Neural cell (in vitro differentiated cells): ENCODE results near the gene KCNK2. TPM values are rescaled to one million over a fixed set of nuclear protein-coding genes. Genes with fewer than 3 reads are reported as not detected.

Experiments used
- H2AFZ ChIP-seq: fragments of 200-600, 300-800 bp; sonication (generic), shearing (Covaris generic); 2 replicates; pipeline ENCODE4 v1.6.0; 2014; ENCODE audit warnings: low read depth, mild to moderate bottlenecking, antibody characterized with exemption, low read length, moderate library complexity
- H3F3A ChIP-seq: fragments of 200-600 bp; shearing (Covaris generic); 2 replicates; pipeline ENCODE4 v1.6.1; 2016; ENCODE audit warnings: mild to moderate bottlenecking, moderate library complexity, mixed read lengths, antibody characterized with exemption, low read length; ENCODE audit not compliant: insufficient read depth, poor library complexity, severe bottlenecking
- H3K27ac ChIP-seq: fragments of 200-600, 300-800 bp; sonication (generic), shearing (Covaris generic); 2 replicates; pipeline ENCODE4 v1.5.1; 2014; ENCODE audit warnings: mild to moderate bottlenecking, low read length, moderate library complexity
- H3K27me3 ChIP-seq: fragments of 300-800, 200-600 bp; sonication (generic), shearing (Covaris generic); 2 replicates; pipeline ENCODE4 v1.6.0; 2014; ENCODE audit warnings: mild to moderate bottlenecking, low read depth, low read length, moderate library complexity; ENCODE audit not compliant: insufficient read depth
- H3K36me3 ChIP-seq: fragments of 300-800, 200-600 bp; sonication (generic), shearing (Covaris generic); 2 replicates; pipeline ENCODE4 v1.5.1; 2014; ENCODE audit warnings: mild to moderate bottlenecking, antibody characterized with exemption, low read length, moderate library complexity; ENCODE audit not compliant: insufficient read depth
- H3K4me2 ChIP-seq: fragments of 300-800, 200-600 bp; sonication (generic), shearing (Covaris generic); 2 replicates; pipeline ENCODE4 v1.6.0; 2014; ENCODE audit warnings: mild to moderate bottlenecking, low read length
- H3K4me3 ChIP-seq: fragments of 300-800, 200-600 bp; sonication (generic), shearing (Covaris generic); 2 replicates; pipeline ENCODE4 v1.5.1; 2014; ENCODE audit warnings: mild to moderate bottlenecking, low read length, moderate library complexity
- H3K79me2 ChIP-seq: fragments of 200-600 bp; shearing (Covaris generic); replicated peaks from 2 replicates; pipeline ENCODE4 v1.6.0; 2014; ENCODE audit warnings: mild to moderate bottlenecking, low read length, moderate library complexity; ENCODE audit not compliant: insufficient read depth
- H3K9ac ChIP-seq: fragments of 300-800, 200-600 bp; sonication (generic), shearing (Covaris generic); 2 replicates; pipeline ENCODE4 v1.6.1; 2016; ENCODE audit warnings: mild to moderate bottlenecking, low read length, mixed read lengths
- H3K9me2 ChIP-seq: fragments of 200-600 bp; shearing (Covaris generic); 2 replicates; pipeline ENCODE4 v1.6.1; 2016; ENCODE audit warnings: mild to moderate bottlenecking, low read length, mixed read lengths; ENCODE audit not compliant: insufficient read depth
- H3K9me3 ChIP-seq: fragments of 200-600, 300-800 bp; sonication (generic), shearing (Covaris generic); 2 replicates; pipeline ENCODE4 v1.6.1; 2016; ENCODE audit warnings: mild to moderate bottlenecking, mixed run types, low read length, moderate library complexity, mixed read lengths
- H4K20me1 ChIP-seq: fragments of 200-600 bp; shearing (Covaris generic); 2 replicates; pipeline ENCODE4 v1.6.1; 2016; ENCODE audit warnings: mild to moderate bottlenecking, mixed run types; ENCODE audit not compliant: insufficient read depth
- CTCF ChIP-seq: fragments of 450-650 bp; IDR thresholded peaks from 2 replicates; pipeline ENCODE4 v1.5.1; 2014; ENCODE audit warnings: antibody characterized with exemption, mild to moderate bottlenecking, moderate library complexity; ENCODE audit not compliant: poor library complexity, severe bottlenecking
- EP300 ChIP-seq: fragments of 450-650 bp; conservative IDR thresholded peaks from 2 replicates; pipeline ENCODE4 v1.6.1; 2014; ENCODE audit warnings: antibody characterized with exemption, mild to moderate bottlenecking, moderate library complexity; ENCODE audit not compliant: poor library complexity, severe bottlenecking
- EZH2 ChIP-seq: fragments of 200-600, 300-800 bp; shearing (Covaris generic), sonication (generic); IDR thresholded peaks from 2 replicates; pipeline ENCODE4 v1.6.1; 2014; ENCODE audit warnings: antibody characterized with exemption, low read length, borderline replicate concordance, mild to moderate bottlenecking; ENCODE audit not compliant: insufficient read depth, poor library complexity, severe bottlenecking
- MXI1 ChIP-seq: fragments of 450-650 bp; conservative IDR thresholded peaks from 2 replicates; pipeline ENCODE4 v1.6.1; 2014; ENCODE audit warnings: antibody characterized with exemption, mild to moderate bottlenecking; ENCODE audit not compliant: poor library complexity, severe bottlenecking
- POLR2AphosphoS5 ChIP-seq: IDR thresholded peaks from 2 replicates; pipeline ENCODE4 v1.6.1; 2012
- RAD21 ChIP-seq: fragments of 450-650 bp; conservative IDR thresholded peaks from 2 replicates; pipeline ENCODE4 v1.6.1; 2014; ENCODE audit warnings: antibody characterized with exemption, mild to moderate bottlenecking, moderate library complexity
- SMC3 ChIP-seq: fragments of 450-650 bp; conservative IDR thresholded peaks from 2 replicates; pipeline ENCODE4 v1.6.1; 2014; ENCODE audit warnings: antibody characterized with exemption, mild to moderate bottlenecking, moderate library complexity; ENCODE audit not compliant: poor library complexity
- TAF1 ChIP-seq: IDR thresholded peaks from 2 replicates; pipeline ENCODE4 v1.6.1; 2012; ENCODE audit warnings: low read depth
- polyA plus RNA-seq: library from polyadenylated mRNA; depleted of rRNA; stranded (reverse); fragments of >200 nt; gene quantifications from 2 replicates; pipeline ENCODE4 v1.2.3, GENCODE V29; 2014
- TF ChIP-seq, protein P1 (sequence below): IDR thresholded peaks from 2 replicates; pipeline ENCODE4 v1.6.1; 2012; ENCODE audit warnings: borderline replicate concordance

The KCNK2 gene
- polyA plus RNA-seq, 1 donor from 2014 or later, result 6.8 TPM

- no peaks in the 10 kb centered on the region for H3K9me2 ChIP-seq
- H3K4me2 ChIP-seq, result no peak overlapping the region
Observed at GRCh38 chr1:215260711-215261110, 178.2 kb downstream of the KCNK2 start.

DNA sequence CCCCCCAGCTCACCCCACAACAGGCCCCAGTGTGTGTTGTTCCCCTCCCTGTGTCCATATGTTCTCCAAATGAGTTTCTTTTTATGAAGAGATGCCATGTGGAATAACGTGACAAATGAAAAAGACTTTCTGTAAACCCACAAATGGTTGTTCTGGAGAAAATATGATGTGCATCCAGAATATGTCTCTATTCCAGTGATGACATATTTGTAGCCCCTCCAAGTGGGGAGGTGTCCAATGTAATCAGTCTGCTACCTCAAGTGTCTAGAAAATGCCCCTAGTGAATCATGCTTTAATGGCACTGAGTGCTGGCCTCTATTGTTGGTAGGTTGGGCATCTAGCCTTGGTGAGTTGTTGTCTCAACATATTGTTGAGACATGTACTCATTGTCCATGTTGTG lies 179.6 kb downstream of the KCNK2 start:
- no peaks in the 10 kb centered on the region for H4K20me1 ChIP-seq
- H3K9me3 ChIP-seq, result no peaks in the 10 kb centered on the region
- no peak for TF ChIP-seq POLR2AphosphoS5
- no peak for TF ChIP-seq CTCF
- TF ChIP-seq, protein P1, sequence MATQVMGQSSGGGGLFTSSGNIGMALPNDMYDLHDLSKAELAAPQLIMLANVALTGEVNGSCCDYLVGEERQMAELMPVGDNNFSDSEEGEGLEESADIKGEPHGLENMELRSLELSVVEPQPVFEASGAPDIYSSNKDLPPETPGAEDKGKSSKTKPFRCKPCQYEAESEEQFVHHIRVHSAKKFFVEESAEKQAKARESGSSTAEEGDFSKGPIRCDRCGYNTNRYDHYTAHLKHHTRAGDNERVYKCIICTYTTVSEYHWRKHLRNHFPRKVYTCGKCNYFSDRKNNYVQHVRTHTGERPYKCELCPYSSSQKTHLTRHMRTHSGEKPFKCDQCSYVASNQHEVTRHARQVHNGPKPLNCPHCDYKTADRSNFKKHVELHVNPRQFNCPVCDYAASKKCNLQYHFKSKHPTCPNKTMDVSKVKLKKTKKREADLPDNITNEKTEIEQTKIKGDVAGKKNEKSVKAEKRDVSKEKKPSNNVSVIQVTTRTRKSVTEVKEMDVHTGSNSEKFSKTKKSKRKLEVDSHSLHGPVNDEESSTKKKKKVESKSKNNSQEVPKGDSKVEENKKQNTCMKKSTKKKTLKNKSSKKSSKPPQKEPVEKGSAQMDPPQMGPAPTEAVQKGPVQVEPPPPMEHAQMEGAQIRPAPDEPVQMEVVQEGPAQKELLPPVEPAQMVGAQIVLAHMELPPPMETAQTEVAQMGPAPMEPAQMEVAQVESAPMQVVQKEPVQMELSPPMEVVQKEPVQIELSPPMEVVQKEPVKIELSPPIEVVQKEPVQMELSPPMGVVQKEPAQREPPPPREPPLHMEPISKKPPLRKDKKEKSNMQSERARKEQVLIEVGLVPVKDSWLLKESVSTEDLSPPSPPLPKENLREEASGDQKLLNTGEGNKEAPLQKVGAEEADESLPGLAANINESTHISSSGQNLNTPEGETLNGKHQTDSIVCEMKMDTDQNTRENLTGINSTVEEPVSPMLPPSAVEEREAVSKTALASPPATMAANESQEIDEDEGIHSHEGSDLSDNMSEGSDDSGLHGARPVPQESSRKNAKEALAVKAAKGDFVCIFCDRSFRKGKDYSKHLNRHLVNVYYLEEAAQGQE, result no peak
- no peak for TF ChIP-seq EZH2
- TF ChIP-seq EP300, result no peak
- no peak for TF ChIP-seq SMC3
- TF ChIP-seq MXI1, result no peak
- TF ChIP-seq RAD21, result no peak
- no peak for TF ChIP-seq TAF1
- no peak overlapping the region for H2AFZ ChIP-seq
- no peak overlapping the region for H3K4me3 ChIP-seq
- H3K27ac ChIP-seq, result no peak overlapping the region
- H3K36me3 ChIP-seq, result no peaks in the 10 kb centered on the region
- H3K9me2 ChIP-seq, result no peaks in the 10 kb centered on the region
- no peak overlapping the region for H3K9ac ChIP-seq
- no peaks in the 10 kb centered on the region for H3K27me3 ChIP-seq
- no peaks in the 10 kb centered on the region for H3F3A ChIP-seq
- no peak overlapping the region for H3K4me2 ChIP-seq
- H3K79me2 ChIP-seq, result no peaks in the 10 kb centered on the region

More at GRCh38 chr1:215260711-215261110, 178.2 kb downstream of the KCNK2 start:
- no peaks in the 10 kb centered on the region for H3K27me3 ChIP-seq
- no peak for TF ChIP-seq POLR2AphosphoS5
- TF ChIP-seq, protein P1, result no peak
- no peak for TF ChIP-seq RAD21
- TF ChIP-seq MXI1, result no peak
- no peak for TF ChIP-seq CTCF
- no peak for TF ChIP-seq EP300
- TF ChIP-seq TAF1, result no peak
- no peak for TF ChIP-seq SMC3
- TF ChIP-seq EZH2, result no peak
- no peaks in the 10 kb centered on the region for H3K36me3 ChIP-seq
- H2AFZ ChIP-seq, result no peak overlapping the region
- no peaks in the 10 kb centered on the region for H3K9me3 ChIP-seq
- no peaks in the 10 kb centered on the region for H4K20me1 ChIP-seq
- H3K79me2 ChIP-seq, result no peaks in the 10 kb centered on the region
- H3K4me3 ChIP-seq, result no peak overlapping the region
- no peak overlapping the region for H3K27ac ChIP-seq
- H3F3A ChIP-seq, result no peaks in the 10 kb centered on the region
- H3K9ac ChIP-seq, result no peak overlapping the region
